Cortex of kidney (tissue), 1 donor: ENCODE data around the gene RRAD.
"Not testable (repeated sequence)": the region's sequence is repeated elsewhere in the genome, so short reads cannot be mapped to it uniquely, and the experiment has no call there.

Experiments
- DNase-seq: peaks from one replicate; lab custom pipeline; 2025; lab: John Stamatoyannopoulos, UW

Gene RRAD

DNA sequence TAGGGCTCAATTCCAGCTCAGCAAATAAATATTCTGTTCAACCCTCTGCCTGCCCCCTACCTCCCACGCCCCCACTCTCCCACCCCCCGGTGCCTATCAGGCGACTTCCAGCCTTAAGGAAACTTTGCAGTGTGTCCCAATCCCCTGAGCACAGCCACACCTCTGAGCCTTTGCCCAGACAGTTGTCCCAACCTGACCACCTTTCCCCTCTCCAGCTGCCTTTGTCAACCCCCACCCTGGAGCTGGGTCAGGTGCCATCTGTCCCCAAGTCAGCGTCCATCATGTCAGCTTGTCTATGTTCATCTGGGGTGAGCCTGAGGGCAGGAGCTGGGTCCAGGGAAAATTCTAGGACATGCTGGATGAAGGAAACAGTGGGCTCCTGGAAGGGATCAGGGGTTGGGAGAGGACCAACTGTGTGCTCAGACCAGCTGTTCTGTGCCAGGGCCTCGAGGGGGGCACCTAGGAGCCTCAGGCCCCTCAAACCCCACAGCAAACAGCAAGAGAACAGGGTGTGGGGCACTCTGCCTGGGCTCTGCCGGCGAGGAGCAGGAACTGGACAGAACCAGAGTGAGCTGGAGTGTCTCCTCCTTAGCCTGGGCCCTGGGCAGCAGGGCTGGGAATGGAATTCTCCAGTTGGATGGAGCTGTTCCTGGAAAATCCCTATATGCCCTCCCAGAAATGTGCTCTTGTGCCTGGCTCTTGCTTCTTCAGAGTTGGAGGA is 24.5 kb downstream of the RRAD start:
- no peak for DNase-seq

DNA sequence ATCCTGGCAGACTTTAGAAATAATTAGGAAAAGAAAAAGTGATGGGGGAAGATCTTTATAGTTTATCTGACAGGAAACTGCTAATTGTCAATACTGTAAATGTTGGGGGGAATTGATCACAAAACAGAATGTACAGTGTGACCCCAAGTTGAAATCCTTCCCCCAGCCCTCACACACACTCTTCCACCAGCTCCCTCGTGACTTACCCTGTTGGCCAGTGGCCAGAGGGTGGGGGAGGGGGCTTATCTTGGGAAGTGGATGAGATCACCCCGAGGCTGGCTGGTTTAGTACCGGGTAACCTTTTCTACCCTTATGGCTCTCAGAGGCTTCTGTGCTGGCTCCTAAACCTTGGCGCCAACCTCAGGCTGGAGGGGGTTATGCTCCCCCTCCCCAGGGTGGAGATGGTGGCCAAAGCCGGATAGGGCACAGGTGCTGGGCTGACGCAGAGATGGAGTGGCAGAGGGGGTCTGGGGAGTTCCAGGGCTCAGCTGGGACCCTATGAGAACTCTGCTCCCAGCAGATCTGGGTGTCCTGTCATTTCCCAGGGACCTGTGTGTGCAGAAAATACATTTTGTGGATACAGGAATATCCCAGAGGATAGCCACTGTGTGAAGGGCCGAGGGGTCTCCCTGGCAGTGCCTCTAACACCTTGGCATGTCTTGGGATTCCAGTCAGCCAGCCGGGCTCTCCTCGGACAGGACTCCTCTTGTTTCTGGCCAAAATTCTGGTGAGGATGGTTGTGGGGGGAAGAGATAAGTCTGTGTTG is 25.2 kb downstream of the RRAD start:
- no peak for DNase-seq

DNA sequence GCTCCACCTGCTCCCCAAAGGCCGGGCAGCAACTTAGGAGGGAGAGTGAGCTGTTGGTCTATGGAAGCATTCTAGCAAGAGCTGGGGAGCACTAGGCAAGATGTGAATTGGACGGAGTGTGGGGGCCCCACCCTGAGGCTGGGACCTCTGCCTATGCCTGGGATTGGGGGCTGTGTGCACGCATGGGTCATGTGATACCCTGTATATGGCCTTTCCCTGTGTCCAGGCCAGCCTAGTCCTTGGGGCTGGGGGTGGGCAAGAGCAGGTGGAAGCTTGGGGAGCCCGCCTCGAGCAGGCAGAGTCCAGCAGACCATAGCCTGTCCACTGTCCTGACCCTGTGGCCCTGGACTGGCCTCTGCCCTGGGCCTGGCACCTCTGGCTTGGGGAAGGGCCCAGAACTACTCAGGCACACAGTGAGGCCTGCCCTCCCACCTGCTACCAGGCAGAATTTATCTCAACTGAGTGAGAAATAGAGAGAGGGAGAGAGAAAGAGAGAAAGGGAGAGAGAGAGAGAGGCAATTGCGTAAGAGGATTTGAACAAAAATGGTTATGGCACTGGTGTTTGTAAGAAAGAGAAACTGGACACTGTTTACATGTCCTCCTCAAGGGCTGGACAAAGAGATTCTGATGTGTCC is 25.9 kb downstream of the RRAD start:
- no peak for DNase-seq

DNA sequence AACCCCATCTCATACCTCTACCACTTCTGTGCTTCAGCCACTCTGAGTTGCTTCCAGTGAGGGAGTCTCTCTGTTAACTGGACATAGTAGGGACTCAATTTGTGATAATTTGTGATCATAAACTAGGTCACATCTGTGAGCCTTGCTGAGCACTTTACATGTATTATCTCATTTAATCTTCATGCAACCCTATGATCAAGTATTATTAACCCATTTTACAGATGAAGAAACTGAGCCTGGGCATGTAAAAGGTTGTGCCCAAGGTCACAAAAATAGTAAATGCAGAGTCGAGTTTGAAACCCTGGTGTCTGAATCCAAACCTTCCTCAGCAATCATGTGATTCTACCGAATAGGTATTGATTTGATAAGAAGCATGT is 26.4 kb downstream of the RRAD start:
- DNase-seq: no peak

DNA sequence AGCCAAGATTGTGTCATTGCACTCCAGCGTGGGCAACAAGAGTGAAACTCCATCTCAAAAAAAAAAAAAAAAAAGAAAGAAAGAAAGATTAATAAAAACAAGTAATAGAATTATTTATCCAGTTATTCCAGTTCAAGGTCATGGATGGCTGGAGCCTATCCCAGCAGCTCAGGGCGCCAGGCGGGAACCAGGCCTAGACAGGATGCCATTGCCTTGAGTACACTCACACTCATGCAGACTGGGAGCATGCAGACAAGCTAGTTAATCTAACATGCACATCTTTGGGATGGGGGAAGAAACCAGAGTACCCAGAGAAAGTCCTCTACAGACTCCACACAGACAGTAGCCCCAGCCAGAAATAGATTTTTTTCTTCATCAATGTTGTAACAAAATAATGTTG is 27.1 kb downstream of the RRAD start:
- DNase-seq: no peak

DNA sequence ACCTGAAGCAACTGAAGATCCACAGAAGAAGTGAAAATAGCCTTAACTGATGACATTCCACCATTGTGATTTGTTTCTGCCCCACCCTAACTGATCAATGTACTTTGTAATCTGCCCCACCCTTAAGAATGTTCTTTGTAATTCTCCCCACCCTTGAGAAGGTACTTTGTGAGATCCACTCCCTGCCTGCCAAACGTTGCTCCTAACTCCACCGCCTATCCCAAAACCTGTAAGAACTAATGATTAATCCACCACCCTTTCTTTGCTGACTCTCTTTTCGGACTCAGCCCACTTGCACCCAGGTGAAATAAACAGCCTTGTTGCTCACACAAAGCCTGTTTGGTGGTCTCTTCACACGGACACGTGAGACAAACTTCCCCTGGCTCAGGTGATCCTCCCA is 28.7 kb downstream of the RRAD start:
- not testable (repeated sequence) for DNase-seq

DNA sequence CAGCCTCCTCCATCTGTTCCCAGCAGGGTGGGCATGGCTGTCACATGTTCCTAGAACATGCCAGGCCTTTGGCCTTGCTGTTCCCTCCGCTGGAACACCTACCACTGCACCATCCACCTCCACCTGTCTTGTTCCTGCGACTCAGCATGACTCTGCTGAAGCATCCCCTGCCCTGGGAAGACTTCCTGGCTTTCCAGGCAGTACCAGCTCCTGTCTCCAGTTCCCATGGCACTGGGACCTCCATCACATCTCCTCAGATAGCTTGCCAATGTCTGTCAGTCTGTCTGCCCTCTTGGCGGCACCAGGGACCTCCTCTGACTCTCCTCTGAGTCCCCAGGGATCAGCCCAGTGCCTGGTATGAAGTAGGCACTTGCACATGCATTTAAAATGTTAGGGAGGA is 29.3 kb downstream of the RRAD start:
- no peak for DNase-seq

DNA sequence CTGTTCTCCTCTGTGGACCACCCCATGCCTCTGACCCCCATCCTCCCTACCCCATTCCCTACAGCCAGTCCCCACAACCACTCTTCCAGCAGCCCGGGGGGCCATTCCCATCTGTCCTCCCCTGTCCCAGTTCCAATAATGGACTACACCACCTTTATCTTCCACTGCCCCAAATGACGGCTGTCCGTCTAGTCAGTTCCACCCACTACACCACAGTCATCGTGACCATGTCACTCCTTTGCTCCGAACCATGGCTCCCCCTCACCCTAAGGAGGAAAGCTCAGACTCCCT is 29.7 kb downstream of the RRAD start:
- no peak for DNase-seq

DNA sequence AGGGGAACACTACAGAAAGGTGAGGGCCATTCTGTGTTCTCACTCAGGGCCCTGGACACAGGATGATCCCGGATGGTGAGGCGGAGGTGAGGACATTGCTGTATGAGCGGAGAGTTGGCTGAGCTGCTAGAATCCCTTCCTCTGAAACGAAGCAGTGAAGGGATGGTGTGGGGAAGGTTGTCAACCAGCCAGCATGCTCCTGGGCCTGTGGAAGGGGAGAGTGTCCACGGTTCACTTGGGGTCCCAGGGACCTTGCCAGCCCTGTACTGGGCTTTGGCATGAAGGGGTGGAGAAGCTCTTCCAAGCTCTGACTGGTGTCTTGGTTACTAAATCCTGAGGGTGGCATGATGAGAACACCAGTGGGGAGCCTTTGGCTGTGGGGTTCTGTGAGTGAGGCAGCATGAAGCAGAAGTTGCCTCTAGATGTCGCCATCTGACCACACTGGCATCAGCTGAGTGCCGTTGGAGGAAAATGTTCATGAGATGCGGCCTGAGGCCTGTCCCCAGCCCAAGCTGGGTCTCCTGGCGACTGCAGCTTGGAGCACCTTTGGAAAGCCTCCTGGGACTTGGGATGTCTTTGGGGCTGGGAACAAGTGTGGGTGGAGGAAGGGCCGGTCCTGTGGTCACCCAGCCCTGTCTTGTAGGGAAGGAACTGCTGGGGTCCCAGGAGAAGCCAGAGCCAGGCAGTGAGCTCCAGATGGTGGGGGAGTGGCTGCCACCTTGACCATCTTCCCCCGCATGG is 30.2 kb downstream of the RRAD start:
- no peak for DNase-seq

DNA sequence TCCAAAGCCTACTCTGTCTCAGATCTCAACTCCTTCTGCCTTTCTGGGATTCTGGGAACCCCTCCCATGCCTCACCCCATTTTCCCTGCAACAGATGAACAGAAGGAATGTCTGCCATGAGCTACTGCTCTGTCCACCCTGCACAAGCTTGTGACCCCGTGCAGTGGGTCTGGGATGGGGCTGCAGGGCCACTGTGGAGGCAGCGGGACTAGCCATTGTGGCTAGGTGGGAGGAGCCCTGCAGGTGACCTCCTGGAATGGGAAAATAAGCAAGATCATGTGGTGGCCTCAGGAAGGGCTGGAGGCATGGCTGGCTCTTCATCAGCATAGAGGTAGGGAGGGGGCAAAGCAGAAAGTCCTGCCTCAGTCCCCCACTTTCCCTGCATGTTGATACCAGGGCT is 31.3 kb downstream of the RRAD start:
- no peak for DNase-seq

DNA sequence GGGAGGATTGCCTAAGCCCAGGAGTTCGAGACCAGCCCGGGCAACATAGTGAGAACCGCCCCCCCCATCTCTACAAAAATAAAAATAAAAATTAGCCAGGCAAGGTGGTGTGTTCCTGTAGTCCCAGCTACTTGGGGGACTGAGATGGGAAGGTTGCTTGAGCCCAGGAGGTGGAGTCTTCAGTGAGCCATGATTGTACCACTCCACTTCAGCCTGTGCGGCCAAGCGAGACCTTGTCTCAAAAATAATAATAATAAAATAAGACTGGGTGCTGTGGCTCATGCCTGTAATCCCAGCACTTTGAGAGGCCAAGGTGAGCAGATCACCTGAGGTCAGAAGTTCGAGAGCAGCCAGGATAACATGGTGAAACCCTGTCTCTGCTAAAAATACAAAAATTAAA is 33.5 kb downstream of the RRAD start:
- DNase-seq: no peak

DNA sequence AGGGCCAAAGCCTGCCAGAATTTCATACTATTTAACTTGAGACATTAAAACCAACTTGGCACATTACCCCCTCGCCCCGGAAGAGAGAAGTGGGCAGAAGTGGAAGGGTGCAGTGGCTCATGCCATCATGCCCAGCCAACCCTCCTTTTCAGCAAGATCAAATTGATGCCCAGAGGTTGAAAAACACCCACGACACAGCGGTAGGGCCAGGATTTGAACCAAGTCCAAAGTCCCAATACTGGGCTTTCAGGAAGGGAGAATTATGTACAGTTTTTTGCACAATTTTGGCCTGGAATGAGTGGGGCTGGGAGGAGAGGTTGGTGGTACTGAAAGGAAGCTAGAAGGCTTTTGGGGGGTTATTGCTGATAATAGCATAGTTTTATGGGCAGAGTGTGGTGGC is 34.0 kb downstream of the RRAD start:
- no peak for DNase-seq

DNA sequence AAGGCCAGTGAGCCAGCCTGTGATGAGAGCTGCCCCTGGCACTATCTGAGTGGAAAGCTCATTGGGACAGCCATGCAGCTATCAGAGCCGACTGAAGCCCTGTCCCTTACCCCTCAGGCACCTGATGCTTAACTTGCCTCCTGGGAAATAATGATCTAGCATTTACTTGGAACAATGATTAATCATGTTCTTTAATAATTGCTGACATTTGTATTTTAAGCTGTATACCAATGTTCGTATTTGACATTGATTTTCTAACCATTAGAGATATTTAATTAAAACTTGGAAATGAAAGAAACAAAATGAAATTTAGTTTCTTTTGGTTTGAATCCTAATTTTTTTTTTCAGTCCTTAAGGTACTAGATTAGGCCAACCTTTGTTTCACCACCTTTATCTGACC is 34.5 kb downstream of the RRAD start:
- DNase-seq: no peak

DNA sequence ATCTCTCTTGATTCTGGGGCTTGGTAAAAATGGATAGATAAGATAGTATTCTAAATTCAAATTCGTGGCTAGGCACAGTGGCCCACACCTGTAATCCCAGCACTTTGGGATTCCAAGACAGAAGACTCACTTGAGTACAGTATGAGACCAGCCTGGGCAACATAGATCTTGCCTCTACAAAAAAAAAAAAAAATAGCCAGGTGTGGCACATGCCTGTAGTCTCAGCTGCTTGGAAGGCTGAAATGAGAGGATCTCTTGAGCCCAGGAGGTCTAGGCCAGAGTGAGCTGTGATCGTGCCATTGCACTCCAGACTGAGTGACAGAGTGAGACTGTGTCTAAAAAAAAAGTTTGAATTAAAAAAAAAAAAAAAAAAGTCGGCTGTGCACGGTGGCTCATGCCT is 35.7 kb downstream of the RRAD start:
- DNase-seq: no peak

DNA sequence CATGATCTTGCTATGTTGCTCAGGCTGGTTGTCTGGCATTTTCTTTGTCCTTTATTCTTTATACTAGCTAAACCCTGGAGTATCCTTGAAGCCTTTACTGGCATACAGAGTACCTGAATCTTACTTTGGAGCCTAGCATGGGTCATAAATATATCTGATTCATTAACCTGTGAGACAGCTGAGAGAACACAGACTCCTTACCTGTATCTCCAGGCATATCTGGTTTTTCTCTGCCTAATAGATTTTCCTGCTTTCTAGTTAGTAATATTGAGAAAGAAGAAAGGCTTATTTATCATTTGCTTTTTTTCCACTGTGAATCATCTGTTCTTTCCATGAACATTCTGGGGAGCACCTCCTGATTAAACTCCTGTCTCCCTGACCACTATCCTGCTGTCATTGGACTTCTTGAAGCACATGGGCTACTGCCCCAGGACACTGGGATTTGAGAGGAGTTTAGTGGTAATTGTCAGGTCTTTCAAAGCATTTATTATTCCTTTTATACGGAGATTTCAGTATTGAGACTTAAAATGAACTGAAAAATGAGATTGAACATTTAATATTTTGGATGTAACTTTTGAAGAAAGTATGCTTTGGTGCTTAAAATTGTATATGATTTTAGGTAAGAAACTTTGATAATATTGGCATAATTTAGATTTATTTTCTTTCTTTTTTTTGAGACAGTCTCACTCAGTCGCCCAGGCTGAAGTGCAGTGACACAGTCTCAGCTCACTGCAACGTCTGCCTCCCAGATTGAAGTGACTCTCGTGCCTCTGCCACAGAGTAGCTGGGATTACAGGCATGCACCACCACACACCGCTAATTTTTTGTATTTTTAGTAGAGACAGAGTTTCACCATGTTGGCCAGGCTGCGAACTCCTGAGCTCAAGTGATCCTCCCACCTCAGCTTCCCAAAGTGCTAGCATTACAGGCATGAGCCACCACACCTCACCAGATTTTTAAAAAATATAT is 36.4 kb downstream of the RRAD start:
- no peak for DNase-seq

DNA sequence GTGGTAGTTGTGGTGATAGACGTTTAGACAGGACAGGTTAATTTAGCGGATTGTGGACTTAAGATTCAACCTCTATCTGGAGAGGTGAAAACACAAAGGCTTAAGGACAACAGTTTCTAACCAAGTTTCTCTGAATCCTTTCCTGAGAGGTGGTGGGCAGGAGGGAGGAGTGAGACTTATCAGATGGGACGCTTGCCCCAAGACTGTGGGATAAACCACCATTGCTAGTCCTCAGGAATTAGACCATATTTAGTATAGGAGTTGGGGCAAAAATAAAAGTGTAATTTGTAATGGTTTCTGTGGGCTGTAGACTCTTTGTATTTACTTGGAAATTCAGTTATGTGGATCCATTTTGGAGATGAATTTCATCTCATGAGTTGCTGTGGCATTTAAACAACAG is 38.4 kb downstream of the RRAD start:
- no peak for DNase-seq

DNA sequence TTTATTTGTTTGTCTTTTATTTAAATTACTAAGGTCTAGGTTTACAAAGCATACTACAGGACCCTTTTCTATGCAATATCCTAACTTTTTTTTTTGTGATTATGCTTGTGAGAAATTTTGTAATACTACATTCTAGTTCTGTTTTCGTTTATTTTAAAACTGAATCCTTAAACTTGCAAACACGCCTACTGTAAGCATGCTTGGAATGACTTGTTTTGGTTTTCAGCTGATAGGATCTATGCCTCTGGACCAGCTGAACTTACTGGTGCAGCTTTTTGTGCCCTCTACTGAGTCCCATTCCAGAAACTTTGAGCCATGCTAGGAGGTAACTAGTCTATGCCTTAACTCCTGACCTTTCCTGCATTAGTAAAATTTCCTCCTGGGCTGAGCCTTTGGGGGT is 39.0 kb downstream of the RRAD start:
- no peak for DNase-seq

DNA sequence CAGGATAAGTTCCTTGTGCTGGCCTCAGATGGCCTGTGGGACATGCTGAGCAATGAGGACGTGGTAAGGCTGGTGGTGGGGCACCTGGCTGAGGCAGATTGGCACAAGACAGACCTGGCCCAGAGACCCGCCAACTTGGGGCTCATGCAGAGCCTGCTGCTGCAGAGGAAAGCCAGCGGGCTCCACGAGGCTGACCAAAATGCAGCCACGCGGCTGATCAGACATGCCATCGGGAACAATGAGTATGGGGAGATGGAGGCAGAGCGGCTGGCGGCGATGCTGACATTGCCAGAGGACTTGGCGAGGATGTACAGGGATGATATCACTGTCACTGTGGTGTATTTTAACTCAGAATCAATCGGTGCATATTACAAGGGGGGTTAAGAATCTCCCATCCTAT is 39.8 kb downstream of the RRAD start:
- DNase-seq: no peak

DNA sequence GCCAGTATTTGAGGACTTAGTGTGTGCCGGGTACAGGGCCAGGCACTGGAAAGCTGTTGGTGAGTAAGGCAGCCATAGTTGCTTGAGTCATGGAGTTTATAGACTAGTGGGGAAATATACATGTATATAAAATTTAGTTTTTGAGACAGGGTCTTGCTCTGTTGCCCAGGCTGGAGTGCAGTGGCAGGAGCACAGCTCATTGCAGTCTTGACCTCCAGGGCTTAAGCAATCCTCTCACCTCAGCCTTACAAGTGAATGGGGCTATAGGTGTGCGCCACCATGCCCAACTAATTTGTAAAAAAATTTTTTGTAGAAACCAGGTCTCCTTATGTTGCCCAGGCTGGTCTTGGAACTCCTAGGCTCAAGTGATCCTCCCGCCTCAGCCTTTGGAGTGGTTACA is 42.6 kb downstream of the RRAD start:
- no peak for DNase-seq

DNA sequence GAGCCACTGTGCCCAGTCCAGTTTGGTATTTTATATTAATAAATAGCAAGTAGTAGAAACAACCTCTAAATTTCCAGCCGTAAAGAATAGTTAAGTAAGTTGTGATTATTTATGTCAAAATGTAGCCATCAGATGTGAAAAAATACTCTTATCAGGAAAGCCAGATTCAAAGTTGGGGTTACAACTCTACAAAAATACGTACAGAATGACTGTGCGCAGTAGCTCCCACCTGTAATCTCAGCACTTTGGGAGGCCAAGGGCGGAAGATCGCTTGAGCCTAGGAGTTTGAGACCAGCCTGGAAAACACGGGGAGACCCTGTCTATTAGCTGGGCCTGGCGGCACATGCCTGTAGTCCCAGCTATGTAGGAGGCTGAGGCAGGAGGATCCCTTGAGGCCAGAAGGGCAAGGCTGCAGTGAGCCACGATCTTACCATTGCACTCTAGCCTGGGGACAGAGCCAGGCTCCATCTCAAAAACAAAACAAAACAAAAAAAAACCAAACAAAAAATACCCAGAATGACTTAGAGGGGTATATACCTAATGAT is 43.3 kb downstream of the RRAD start:
- DNase-seq: no peak

DNA sequence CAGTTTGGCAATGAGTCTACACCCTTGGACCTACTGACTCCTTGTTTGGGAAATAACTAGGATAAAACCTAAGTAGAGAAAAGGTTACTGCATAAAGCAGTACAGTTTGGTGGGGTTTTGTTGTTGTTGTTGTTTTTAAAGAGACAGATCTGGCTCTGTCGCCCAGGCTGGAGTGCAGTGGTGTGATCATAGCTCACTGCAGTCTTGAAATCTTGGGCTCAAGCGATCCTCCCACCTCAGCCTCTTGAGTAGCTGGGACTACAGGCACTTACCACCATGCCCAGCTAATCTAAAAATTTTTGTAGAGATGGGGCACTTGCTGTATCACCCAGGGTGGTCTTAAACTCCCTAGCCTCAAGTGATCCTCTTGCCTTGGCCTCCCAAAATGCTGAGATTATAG is 43.8 kb downstream of the RRAD start:
- DNase-seq: no peak
